Esophagus (tissue), 2 donors: ENCODE data around the gene MPC1. TPM values are rescaled to one million over a fixed set of nuclear protein-coding genes. Genes with fewer than 3 reads are reported as not detected.
"Not testable (repeated sequence)": the region's sequence is repeated elsewhere in the genome, so short reads cannot be mapped to it uniquely, and the experiment has no call there.

Experiments used
- H3K27ac ChIP-seq, 2 donors: one replicate each; pipeline ENCODE4 v1.5.1; 2013; ENCODE audit warnings: low read depth in 2 of 2, mild to moderate bottlenecking in 2 of 2, inconsistent platforms in 1 of 2, low read length in 1 of 2, moderate library complexity in 1 of 2
- H3K27me3 ChIP-seq, 2 donors: one replicate each; pipeline ENCODE4 v1.6.1; 2013; ENCODE audit warnings: low read length in 2 of 2, control low read depth in 1 of 2, mild to moderate bottlenecking in 1 of 2; ENCODE audit not compliant: insufficient read depth in 2 of 2, control insufficient read depth in 1 of 2
- H3K36me3 ChIP-seq, 2 donors: one replicate each; pipeline ENCODE4 v1.6.1; 2013; ENCODE audit warnings: low read length in 1 of 2; ENCODE audit not compliant: control insufficient read depth in 2 of 2, insufficient read depth in 2 of 2
- H3K4me1 ChIP-seq, 2 donors: one replicate each; pipeline ENCODE4 v1.6.1; 2013; ENCODE audit warnings: low read length in 1 of 2; ENCODE audit not compliant: control insufficient read depth in 2 of 2, insufficient read depth in 2 of 2
- H3K4me3 ChIP-seq, 2 donors: one replicate each; pipeline ENCODE4 v1.5.1; 2013; ENCODE audit warnings: low read length in 2 of 2, mild to moderate bottlenecking in 2 of 2, low read depth in 1 of 2, moderate library complexity in 1 of 2
- H3K9me3 ChIP-seq, 2 donors: one replicate each; pipeline ENCODE4 v1.6.1; 2013; ENCODE audit warnings: mild to moderate bottlenecking in 2 of 2, low read depth in 1 of 2, low read length in 1 of 2, moderate library complexity in 1 of 2; ENCODE audit not compliant: control insufficient read depth in 2 of 2, insufficient read depth in 1 of 2
- WGBS, 2 donors: extraction: QIAGEN DNeasy Blood & Tissue Kit; methylation state at CpG; one replicate each; pipeline ENCODE4 v1.1.7; 2013; 5-methylcytosine and 5-hydroxymethylcytosine counted together
- polyA plus RNA-seq, 2 donors: library from polyadenylated mRNA; stranded (reverse); fragments of 200-250 nt; gene quantifications; one replicate each; pipeline ENCODE4 v1.2.3, GENCODE V29; 2013
- donor health status: healthy with polysubstance abuse.
- donor health status: Bipolar disorder and iron deficiency.

MPC1 gene
- polyA plus RNA-seq, 2 donors: 53.0 to 65.5 TPM

DNA sequence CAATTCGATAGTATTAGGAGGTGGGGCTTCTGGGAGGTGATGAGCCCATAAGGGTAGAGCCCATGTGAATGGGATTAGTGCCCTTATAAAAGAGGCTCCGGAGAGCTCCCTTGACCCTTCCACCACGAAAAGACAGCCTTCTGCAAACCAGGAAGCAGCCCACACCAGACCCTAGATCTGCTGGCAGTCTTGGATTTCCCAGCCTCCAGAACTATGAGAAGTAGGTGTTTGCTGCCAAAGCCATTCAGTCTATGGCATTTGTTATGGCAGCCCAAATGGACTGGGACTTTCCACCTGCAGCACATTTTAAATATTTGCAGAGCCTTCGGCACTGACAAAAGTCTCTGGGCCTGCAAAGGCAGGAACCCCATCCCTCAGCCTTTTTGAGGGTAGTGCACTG lies 28.6 kb downstream of the MPC1 start:
- WGBS, 2 donors: 86 to 89% methylated on average over 4 of the region's 4 CpGs
- Histone ChIP-seq H3K4me3 (no peak overlapping the region), H3K36me3 (no peaks in the 10 kb centered on the region), H3K27ac (no peak overlapping the region), H3K27me3 (no peaks in the 10 kb centered on the region), H3K4me1 (no peaks in the 10 kb centered on the region), H3K9me3 (no peaks in the 10 kb centered on the region)

DNA sequence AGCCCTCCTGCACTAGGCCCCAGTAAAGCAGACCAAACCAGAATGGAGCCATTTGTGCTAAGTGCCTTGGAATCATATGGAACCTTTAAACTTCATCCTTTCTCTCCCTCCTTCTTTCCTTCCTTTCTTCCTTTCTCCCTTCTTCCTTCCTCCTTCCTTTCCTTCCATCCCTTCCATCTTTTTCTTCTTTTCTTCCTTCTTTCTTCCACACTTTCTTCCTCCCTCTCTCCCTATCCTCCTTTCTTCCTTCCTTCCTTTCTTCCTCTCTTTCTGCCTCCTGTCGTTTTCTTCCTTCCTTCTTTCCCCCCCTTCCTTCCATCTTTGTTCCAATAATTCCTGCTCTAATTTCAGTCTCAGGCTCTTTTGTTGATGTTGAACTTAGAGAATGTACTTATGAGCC lies 29.2 kb downstream of the MPC1 start:
- Histone ChIP-seq H3K27ac (no peak overlapping the region), H3K4me1 (no peaks in the 10 kb centered on the region), H3K27me3 (no peaks in the 10 kb centered on the region), H3K36me3 (no peaks in the 10 kb centered on the region), H3K4me3 (no peak overlapping the region), H3K9me3 (no peaks in the 10 kb centered on the region)
- WGBS, 2 donors: 75 to 83% methylated on average over 1 of the region's 1 CpG

DNA sequence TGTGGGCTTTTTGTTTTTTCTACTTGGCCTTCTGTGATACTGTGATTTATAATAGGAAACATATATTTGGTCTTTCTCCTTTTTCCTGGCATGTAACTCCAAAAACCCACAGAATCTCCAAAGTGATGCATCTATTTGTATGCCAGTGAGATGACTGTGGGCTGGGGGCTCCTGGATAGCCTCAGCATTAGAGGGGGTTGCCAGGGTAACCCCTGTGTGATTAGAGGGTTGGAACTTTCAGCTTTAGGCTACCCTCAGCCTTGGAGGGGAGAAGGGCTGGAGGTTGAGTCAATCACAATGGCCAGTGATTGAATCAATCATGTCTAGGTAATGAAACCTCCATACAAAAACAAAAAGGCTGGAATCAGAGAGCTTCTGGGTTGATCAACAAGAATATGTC lies 29.8 kb downstream of the MPC1 start:
- Histone ChIP-seq H3K9me3 (no peaks in the 10 kb centered on the region), H3K4me3 (no peak overlapping the region), H3K4me1 (no peaks in the 10 kb centered on the region), H3K36me3 (no peaks in the 10 kb centered on the region), H3K27me3 (no peaks in the 10 kb centered on the region), H3K27ac (no peak overlapping the region)

DNA sequence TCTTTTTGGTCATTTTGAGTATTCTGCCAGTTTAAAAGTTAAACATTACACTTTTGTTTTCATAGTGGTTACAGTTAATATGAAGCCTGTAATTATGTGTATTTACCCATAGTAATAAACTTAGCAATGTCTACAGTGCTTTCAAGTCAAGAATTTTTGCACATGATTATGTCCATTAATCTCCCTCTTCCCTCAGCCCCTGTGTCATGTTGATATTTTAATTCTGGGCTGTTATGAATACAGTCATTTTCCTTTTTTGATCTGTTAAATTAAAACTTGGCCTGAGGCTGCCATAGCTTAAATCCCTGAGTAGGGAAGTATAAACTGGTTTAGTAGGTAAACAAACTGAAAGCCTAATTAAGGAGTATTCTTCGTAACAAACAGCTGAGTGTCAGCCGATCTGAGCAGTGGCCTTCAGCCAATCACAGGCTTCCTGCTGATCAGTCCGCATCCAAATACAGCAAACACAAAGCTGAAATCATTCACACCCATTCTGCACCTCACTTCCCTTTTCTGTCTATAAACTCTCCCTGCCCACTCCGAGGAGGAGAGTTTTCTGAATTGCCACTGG lies 30.9 kb downstream of the MPC1 start:
- Histone ChIP-seq H3K27me3 (no peaks in the 10 kb centered on the region), H3K4me1 (no peaks in the 10 kb centered on the region), H3K36me3 (no peaks in the 10 kb centered on the region), H3K4me3 (no peak overlapping the region), H3K27ac (no peak overlapping the region), H3K9me3 (no peaks in the 10 kb centered on the region)
- 12 to 18% methylated on average over 4 of the region's 4 CpGs for WGBS, 2 donors

DNA sequence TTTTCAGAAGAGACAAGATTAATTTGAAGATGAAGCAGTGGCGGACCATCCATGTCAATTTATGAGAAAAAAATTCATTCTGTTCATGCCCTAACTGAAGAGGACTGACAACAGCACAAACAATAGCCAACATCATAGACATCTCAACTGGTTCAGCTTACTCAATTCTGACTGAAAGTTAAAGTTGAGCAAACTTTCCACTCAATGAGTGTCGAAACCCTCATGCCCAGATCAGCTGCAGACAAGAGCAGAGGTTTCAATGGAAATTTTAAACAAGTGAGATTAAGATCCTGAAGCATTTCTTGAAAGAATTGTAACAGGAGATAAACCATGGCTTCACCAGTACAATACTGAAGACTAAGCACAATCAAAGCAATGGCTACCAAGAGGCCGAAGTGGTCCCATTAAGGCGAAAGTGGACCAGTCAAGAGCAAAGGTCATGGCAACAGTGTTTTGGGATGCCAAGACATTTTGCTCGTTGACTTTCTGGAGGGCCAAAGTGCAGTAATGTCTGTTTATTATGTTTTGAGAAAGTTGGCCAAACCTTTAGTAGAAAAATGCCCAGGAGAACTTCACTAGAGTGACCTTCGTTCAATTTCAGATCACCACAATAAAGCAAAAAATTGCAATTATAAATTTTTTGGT lies 34.3 kb downstream of the MPC1 start:
- 84 to 87% methylated on average over 6 of the region's 6 CpGs for WGBS, 2 donors
- Histone ChIP-seq H3K4me1 (no peaks in the 10 kb centered on the region), H3K4me3 (no peak overlapping the region)

DNA sequence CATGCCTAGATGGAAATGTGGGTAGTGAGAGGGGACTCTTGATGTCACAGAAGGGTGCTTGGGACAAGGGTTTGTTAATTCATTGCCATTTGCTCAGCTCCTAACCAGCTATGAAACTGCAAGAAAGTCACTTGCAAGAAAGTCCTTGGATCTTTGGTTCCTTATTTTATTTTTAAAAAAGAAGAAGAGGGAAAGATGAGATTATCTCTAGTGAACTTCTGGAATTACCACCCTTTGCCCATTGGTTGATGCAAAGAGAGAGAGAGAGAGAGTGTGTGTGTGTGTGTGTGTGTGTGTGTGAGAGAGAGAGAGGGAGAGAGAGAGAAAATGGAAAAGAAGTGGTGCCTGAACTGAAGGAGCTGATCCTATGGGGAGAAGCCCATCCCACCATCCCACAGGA lies 35.8 kb downstream of the MPC1 start:
- no peaks in the 10 kb centered on the region for H3K36me3 ChIP-seq
- H3K4me3 ChIP-seq: no peak overlapping the region
- H3K27me3 ChIP-seq: no peaks in the 10 kb centered on the region
- no peak overlapping the region for H3K27ac ChIP-seq
- H3K9me3 ChIP-seq: no peaks in the 10 kb centered on the region
- H3K4me1 ChIP-seq: peaks cover 0 to 4% of the 10 kb centered on the region in 2 donors

More for the DNA sequence above, 34.3 kb downstream of the MPC1 start:
- H3K27ac ChIP-seq: no peak overlapping the region
- no peaks in the 10 kb centered on the region for H3K27me3 ChIP-seq
- H3K36me3 ChIP-seq: no peaks in the 10 kb centered on the region
- no peaks in the 10 kb centered on the region for H3K9me3 ChIP-seq

DNA sequence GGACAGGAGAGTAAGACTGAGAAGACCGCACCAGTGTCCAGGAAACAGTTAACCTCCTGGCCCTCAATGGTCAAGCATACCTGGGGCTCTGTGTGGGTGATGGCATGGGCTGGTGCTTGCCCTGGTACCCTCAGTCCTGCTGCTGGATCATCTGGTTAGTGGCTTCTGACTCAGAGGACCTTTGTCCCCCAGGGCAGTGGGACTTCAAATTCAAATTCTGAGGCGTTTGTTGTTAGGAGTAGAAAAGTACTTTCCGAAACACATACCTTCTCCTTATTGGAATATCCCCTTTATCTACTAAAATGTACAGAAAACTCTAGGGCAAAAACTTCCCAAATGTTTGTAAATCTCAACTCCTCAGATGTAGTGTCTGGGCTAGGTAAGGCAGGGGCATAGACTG lies 36.3 kb downstream of the MPC1 start:
- no peaks in the 10 kb centered on the region for H3K36me3 ChIP-seq
- WGBS, 2 donors: 85 to 91% methylated on average over 3 of the region's 3 CpGs
- no peaks in the 10 kb centered on the region for H3K27me3 ChIP-seq
- H3K4me3 ChIP-seq: no peak overlapping the region
- H3K9me3 ChIP-seq: no peaks in the 10 kb centered on the region
- H3K4me1 ChIP-seq: peaks cover 0 to 4% of the 10 kb centered on the region in 2 donors
- no peak overlapping the region for H3K27ac ChIP-seq

DNA sequence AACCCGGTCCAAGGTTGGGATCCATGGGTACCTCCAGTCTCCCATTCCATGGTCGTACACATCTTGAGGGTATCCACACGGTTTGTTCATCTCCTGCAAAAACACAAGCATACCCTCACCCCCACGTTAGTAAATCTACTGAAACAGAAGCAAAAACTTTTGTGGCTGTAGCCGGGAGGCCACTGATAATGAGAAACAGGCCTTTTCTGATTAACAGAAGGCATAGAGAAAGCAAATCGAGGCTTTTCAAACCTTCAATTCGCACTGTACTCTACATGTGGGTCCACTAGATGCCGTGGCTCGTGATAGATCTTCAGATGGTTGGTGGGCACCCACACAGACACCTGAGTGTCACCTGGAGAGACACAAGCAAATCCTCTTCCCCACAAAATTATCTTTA lies 37.1 kb downstream of the MPC1 start:
- 83 to 85% methylated on average over 9 of the region's 9 CpGs for WGBS, 2 donors
- H3K27ac ChIP-seq, H3K27me3 ChIP-seq, H3K4me1 ChIP-seq, H3K9me3 ChIP-seq, H3K4me3 ChIP-seq, H3K36me3 ChIP-seq: not testable (repeated sequence)

DNA sequence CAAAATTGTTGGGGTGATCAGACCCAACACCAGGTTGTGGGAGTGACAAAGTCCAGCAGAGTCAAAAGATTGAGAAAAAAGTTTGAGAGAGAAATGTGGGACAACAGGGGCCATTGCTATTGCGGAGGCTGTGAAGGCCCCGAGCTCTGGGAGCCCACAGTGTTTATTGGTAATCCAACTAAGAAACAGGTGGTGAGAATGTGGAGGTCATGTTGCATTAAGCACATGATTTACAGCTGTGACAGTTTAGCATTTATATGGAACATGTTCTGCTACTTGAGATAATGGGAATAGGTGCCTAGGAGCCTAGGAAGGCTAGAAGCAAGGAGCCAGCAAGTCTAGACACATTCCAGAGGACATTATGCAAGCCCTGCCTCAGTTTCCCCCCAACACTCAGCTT lies 37.8 kb downstream of the MPC1 start:
- not testable (repeated sequence) for H3K27ac ChIP-seq, H3K27me3 ChIP-seq, H3K4me1 ChIP-seq, H3K9me3 ChIP-seq, H3K4me3 ChIP-seq, H3K36me3 ChIP-seq
- WGBS, 2 donors: 89 to 97% methylated on average over 2 of the region's 2 CpGs

DNA sequence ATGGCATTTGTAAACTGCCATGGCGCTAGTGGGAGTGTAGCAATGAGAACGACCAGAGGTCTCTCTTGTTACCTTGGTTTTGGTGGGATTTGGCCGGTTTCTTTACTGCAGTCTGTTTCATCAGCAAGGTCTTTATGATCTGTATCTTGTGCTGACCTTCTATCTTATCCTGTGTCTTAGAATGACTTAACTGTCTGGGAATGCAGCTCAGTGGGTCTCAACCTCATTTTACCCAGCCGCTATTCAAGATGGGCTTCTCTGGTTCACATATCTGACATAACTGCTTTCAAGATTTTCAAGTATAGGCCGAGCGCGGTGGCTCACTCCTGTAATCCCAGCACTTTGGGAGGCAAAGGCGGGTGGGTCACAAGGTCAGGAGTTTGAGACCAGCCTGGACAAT lies 38.5 kb downstream of the MPC1 start:
- Histone ChIP-seq H3K27ac (no peak overlapping the region), H3K36me3 (no peaks in the 10 kb centered on the region), H3K4me1 (peaks cover 4 to 7% of the 10 kb centered on the region in 2 donors), H3K4me3 (no peak overlapping the region), H3K27me3 (no peaks in the 10 kb centered on the region), H3K9me3 (no peaks in the 10 kb centered on the region)
- WGBS, 2 donors: 96% methylated on average over 8 of the region's 8 CpGs
